Tibial artery (tissue), 4 donors: ENCODE measurements around the gene CENPO.

ENCODE experiments used
- DNase-seq, 2 donors: peaks; one replicate each; pipeline ENCODE4 v3.0.0-alpha.2; 2019
- H3K27ac ChIP-seq, 2 donors: fragments of 200-600 bp; sonication (generic) in 1 of 2; 1 replicate in 1 of 2; 2 replicates in 1 of 2; pipeline ENCODE4 v1.5.1; 2018 to 2019; ENCODE audit warnings: mild to moderate bottlenecking in 1 of 2
- H3K27me3 ChIP-seq, 2 donors: fragments of 200-600 bp; sonication (generic) in 1 of 2; one replicate each; pipeline versions ENCODE4 v1.5.1 to v1.6.0; 2016 to 2019
- H3K36me3 ChIP-seq, 3 donors: fragments of 200-600 bp; sonication (generic) in 2 of 3; one replicate each; pipeline ENCODE4 v1.5.1; 2016 to 2019; ENCODE audit warnings: mild to moderate bottlenecking in 2 of 3
- H3K4me1 ChIP-seq, 4 donors: fragments of 200-600 bp; sonication (generic) in 2 of 4; 1 replicate in 3 of 4; 2 replicates in 1 of 4; pipeline ENCODE4 v1.5.1; 2016 to 2019
- H3K4me3 ChIP-seq, 2 donors: fragments of 200-600 bp; sonication (generic) in 1 of 2; 1 replicate in 1 of 2; 2 replicates in 1 of 2; pipeline ENCODE4 v1.5.1; 2018 to 2019; ENCODE audit warnings: mild to moderate bottlenecking in 2 of 2
- H3K9me3 ChIP-seq, 3 donors: fragments of 200-600 bp; sonication (generic) in 1 of 3; one replicate each; pipeline ENCODE4 v1.5.1; 2016 to 2019
- intact Hi-C: fragments of 100-400 bp; cut with DNase I; formaldehyde crosslinking; loops from one replicate; pipeline ENCODE4 v1.15.0; 2023; ENCODE audit warnings: low total_unique reads
- TF ChIP-seq, protein P1 (sequence below), 2 experiments: fragments of 200-600 bp in 1 of 2; fragments of 450-650 bp in 1 of 2; IDR thresholded peaks; one replicate each; pipeline ENCODE4 v1.5.1; 2017 to 2019; ENCODE audit warnings: antibody characterized with exemption in 2 of 2, mild to moderate bottlenecking in 1 of 2, moderate library complexity in 1 of 2

The CENPO gene

DNA sequence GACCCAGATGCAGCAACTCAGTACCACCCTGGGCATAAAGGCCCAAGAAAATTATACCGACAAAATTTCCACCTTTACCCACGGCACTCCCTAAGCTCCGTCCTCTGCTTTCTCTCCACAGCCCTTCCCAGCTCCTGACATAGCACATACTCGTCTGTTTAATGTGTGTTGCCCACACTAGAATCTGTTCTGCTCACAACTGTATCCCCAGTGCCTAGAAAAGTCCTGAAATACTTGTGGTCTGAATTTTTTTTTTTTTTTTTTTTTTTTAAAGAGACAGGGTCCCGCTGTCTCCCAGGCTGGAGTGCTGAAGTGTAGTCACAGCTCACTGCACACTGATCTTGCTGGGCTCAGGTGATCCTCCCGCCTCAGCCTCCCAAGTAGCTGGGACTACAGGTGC lies 64.5 kb downstream of the CENPO start:
- Histone ChIP-seq H3K4me3 (no peak overlapping the region), H3K4me1 (peaks cover 0 to 46% (median 33%) of the 10 kb centered on the region in 4 donors), H3K36me3 (no peaks in the 10 kb centered on the region), H3K9me3 (no peaks in the 10 kb centered on the region), H3K27ac (no peak overlapping the region), H3K27me3 (no peaks in the 10 kb centered on the region)
- intact Hi-C loops, result no loop called here
- DNase-seq, result no peak
- TF ChIP-seq, protein P1, sequence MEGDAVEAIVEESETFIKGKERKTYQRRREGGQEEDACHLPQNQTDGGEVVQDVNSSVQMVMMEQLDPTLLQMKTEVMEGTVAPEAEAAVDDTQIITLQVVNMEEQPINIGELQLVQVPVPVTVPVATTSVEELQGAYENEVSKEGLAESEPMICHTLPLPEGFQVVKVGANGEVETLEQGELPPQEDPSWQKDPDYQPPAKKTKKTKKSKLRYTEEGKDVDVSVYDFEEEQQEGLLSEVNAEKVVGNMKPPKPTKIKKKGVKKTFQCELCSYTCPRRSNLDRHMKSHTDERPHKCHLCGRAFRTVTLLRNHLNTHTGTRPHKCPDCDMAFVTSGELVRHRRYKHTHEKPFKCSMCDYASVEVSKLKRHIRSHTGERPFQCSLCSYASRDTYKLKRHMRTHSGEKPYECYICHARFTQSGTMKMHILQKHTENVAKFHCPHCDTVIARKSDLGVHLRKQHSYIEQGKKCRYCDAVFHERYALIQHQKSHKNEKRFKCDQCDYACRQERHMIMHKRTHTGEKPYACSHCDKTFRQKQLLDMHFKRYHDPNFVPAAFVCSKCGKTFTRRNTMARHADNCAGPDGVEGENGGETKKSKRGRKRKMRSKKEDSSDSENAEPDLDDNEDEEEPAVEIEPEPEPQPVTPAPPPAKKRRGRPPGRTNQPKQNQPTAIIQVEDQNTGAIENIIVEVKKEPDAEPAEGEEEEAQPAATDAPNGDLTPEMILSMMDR (IDR thresholded peaks at IDR 0.05), result no peak

DNA sequence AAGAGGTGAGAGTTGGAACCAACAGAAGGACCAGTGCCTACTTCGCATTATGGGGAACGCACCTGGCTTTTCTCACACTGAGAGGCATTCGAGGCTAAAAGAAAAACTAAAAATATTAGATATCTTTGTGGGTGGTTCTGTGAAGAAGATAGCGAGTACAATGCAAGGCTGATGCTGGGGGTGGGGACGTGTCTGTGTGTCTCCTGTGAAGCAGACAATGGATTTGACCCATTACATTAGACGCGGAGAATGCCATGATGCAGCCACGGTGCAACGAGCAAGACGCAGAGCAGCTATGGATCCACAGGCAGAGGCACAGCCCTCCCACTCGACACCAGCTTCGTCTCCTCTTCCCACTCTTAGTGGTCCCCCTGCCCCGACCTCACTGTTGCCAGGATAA lies 65.8 kb downstream of the CENPO start:
- no peak overlapping the region for H3K27ac ChIP-seq
- intact Hi-C loops, result no loop called here

DNA sequence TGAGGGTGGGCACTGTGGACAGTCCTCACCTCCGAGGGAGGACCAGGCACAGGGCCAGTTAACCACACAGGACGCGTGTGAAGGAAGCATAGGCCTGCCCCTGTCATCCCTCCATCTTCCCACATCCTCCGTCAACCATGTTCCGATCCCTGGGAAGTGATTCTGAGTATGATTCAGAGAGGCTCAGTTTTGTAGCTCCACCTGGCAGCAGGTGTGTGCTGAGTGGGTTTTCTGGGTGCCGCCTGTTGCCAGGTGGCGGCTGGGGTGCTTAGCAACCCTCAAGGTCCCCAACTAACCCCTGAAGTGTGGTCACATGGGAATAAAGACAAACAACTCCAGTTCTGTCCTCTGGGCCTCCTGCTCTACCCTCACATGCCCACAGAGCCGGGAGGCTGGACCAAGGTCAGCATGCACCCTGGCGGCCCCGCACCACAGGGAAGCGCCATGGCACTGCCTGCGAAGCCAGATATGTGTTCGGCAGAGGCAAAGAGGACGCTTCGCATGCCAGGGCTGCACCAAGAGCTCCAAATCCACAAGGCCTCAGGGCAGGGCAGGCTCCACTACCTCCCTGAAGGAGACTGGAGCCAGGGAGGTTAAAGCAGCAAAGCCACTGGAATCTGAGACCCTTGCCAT lies 66.9 kb downstream of the CENPO start:
- intact Hi-C loops, result no loop called here
- no peak overlapping the region for H3K27ac ChIP-seq
- H3K36me3 ChIP-seq, result no peaks in the 10 kb centered on the region
- peaks cover 0 to 31% (median 23%) of the 10 kb centered on the region in 4 donors for H3K4me1 ChIP-seq
- no peak overlapping the region for H3K4me3 ChIP-seq
- H3K27me3 ChIP-seq, result no peaks in the 10 kb centered on the region
- DNase-seq, result no peak
- H3K9me3 ChIP-seq, result no peaks in the 10 kb centered on the region
- TF ChIP-seq, protein P1 (IDR thresholded peaks at IDR 0.05), result no peak

More for the DNA sequence above, 65.8 kb downstream of the CENPO start:
- TF ChIP-seq, protein P1 (IDR thresholded peaks at IDR 0.05), result no peak
- Histone ChIP-seq H3K27me3 (no peaks in the 10 kb centered on the region), H3K4me1 (peaks cover 0 to 42% (median 33%) of the 10 kb centered on the region in 4 donors), H3K4me3 (no peak overlapping the region), H3K9me3 (no peaks in the 10 kb centered on the region), H3K36me3 (no peaks in the 10 kb centered on the region)
- DNase-seq, result no peak

DNA sequence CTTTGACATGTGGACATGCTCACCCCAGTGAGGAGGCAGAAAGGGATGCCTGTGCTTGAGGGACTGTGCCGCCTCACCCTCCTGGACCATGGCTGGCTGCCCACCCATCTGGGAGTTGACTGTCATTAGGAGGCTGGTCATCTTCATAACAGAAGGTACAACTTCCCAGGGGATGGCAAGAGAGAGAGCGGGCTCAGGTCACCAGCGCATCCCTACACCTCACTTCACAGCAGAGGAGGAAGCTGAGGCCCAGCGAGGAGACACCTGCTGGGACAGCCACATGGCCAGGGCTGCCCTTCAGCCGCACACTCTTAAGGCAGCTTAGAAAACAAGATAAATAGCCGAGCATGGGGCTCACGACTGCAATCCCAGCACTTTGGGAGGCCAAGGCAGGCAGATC lies 67.4 kb downstream of the CENPO start:
- TF ChIP-seq, protein P1 (IDR thresholded peaks at IDR 0.05), result no peak
- H3K4me1 ChIP-seq, result peaks cover 0 to 26% (median 18%) of the 10 kb centered on the region in 4 donors
- H3K27me3 ChIP-seq, result no peaks in the 10 kb centered on the region
- intact Hi-C loops, result no loop called here
- H3K36me3 ChIP-seq, result no peaks in the 10 kb centered on the region
- H3K9me3 ChIP-seq, result no peaks in the 10 kb centered on the region
- DNase-seq, result no peak
- H3K27ac ChIP-seq, result no peak overlapping the region
- no peak overlapping the region for H3K4me3 ChIP-seq

DNA sequence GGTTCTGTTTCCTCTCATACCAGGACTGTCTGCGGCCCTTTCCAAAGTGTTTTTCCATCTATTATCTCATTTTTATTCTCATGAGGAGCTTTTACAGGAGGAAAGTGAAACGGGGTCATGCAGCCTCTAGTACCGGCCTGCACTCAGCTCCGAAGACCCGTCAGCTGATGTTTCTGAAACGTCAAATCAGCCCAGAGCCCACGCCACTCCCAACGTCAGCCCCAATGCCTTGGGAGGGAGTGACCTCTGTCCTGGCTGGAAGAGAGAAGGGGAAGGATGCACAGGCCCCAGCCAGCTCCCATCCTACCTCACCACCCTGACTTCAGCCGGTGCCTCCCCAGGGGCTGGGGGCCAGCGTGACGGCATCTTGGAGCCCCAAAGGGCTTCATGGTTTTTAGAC lies 68.3 kb downstream of the CENPO start:
- intact Hi-C loops, result no loop called here
- no peak overlapping the region for H3K27ac ChIP-seq
- no peak overlapping the region for H3K4me3 ChIP-seq
- TF ChIP-seq, protein P1 (IDR thresholded peaks at IDR 0.05), result no peak
- DNase-seq, result no peak
- no peaks in the 10 kb centered on the region for H3K36me3 ChIP-seq
- H3K9me3 ChIP-seq, result no peaks in the 10 kb centered on the region
- H3K27me3 ChIP-seq, result no peaks in the 10 kb centered on the region
- H3K4me1 ChIP-seq, result peaks cover 0 to 17% (median 9%) of the 10 kb centered on the region in 4 donors
